ENCODE measurements around the gene ABHD11. TPM values are rescaled to one million over a fixed set of nuclear protein-coding genes. Genes with fewer than 3 reads are reported as not detected.

Gene ABHD11
- total and polyA plus RNA-seq, 8 donors: 11.6 to 112 (median 19.7) TPM

GRCh38 chr7:73699370-73700068 lies 39.1 kb downstream of the ABHD11 start:
- H3K27ac ChIP-seq: no peak overlapping the region
- no peak overlapping the region for H3K4me3 ChIP-seq
- TF ChIP-seq CTCF (IDR thresholded peaks at IDR 0.05): no peak
- no peak for TF ChIP-seq POLR2A (IDR thresholded peaks at IDR 0.05)
- no peak for TF ChIP-seq EP300 (IDR thresholded peaks at IDR 0.05)
- no peak for TF ChIP-seq POLR2AphosphoS5 (IDR thresholded peaks at IDR 0.05)
- H3K27me3 ChIP-seq: no peaks in the 10 kb centered on the region
- peak in 1 of 2 donors; percentile 33 for DNase-seq
- WGBS, 5 donors: 66 to 75% (median 71%) methylated on average over 4 to 15 of the region's 15 CpGs
- intact Hi-C loops (cut with DNase I; ENCODE audit: low total_unique reads): no loop called here
- H3K4me1 ChIP-seq: peaks cover 0 to 14% (median 13%) of the 10 kb centered on the region in 4 donors
- H3K9me3 ChIP-seq: no peaks in the 10 kb centered on the region
- peaks cover 31 to 86% (median 75%) of the 10 kb centered on the region in 4 donors for H3K36me3 ChIP-seq

GRCh38 chr7:73698410-73698809 lies 40.2 kb downstream of the ABHD11 start:
- 84 to 92% (median 89%) methylated on average over 7 of the region's 7 CpGs for WGBS, 5 donors
- TF ChIP-seq POLR2AphosphoS5 (IDR thresholded peaks at IDR 0.05) (no peak), CTCF (IDR thresholded peaks at IDR 0.05) (no peak), POLR2A (IDR thresholded peaks at IDR 0.05) (no peak), EP300 (IDR thresholded peaks at IDR 0.05) (no peak)
- peaks cover 42 to 97% (median 86%) of the 10 kb centered on the region in 4 donors for H3K36me3 ChIP-seq
- H3K4me3 ChIP-seq: no peak overlapping the region
- DNase-seq: no peak
- no peak overlapping the region for H3K27ac ChIP-seq
- no peaks in the 10 kb centered on the region for H3K27me3 ChIP-seq
- intact Hi-C loops (cut with DNase I; ENCODE audit: low total_unique reads): no loop called here
- no peaks in the 10 kb centered on the region for H3K9me3 ChIP-seq
- peaks cover 0 to 3% (median 2%) of the 10 kb centered on the region in 4 donors for H3K4me1 ChIP-seq

GRCh38 chr7:73696372-73696771 lies 42.2 kb downstream of the ABHD11 start:
- Histone ChIP-seq H3K4me1 (no peaks in the 10 kb centered on the region), H3K27ac (no peak overlapping the region), H3K9me3 (no peaks in the 10 kb centered on the region), H3K4me3 (no peak overlapping the region), H3K27me3 (no peaks in the 10 kb centered on the region), H3K36me3 (peaks cover 55 to 98% (median 94%) of the 10 kb centered on the region in 4 donors)
- WGBS, 5 donors: 78 to 92% (median 90%) methylated on average over 4 of the region's 4 CpGs
- intact Hi-C loops (cut with DNase I; ENCODE audit: low total_unique reads): no loop called here
- DNase-seq: no peak
- TF ChIP-seq POLR2AphosphoS5 (IDR thresholded peaks at IDR 0.05) (no peak), POLR2A (IDR thresholded peaks at IDR 0.05) (no peak), EP300 (IDR thresholded peaks at IDR 0.05) (no peak), CTCF (IDR thresholded peaks at IDR 0.05) (no peak)

GRCh38 chr7:73690646-73691045 lies 48.0 kb downstream of the ABHD11 start:
- intact Hi-C loops (cut with DNase I; ENCODE audit: low total_unique reads): no loop called here
- H3K27ac ChIP-seq: no peak overlapping the region
- no peak for DNase-seq
- H3K9me3 ChIP-seq: no peaks in the 10 kb centered on the region
- peaks cover 57 to 97% (median 92%) of the 10 kb centered on the region in 4 donors for H3K36me3 ChIP-seq
- TF ChIP-seq EP300 (IDR thresholded peaks at IDR 0.05) (no peak), POLR2A (IDR thresholded peaks at IDR 0.05) (no peak), POLR2AphosphoS5 (IDR thresholded peaks at IDR 0.05) (no peak), CTCF (IDR thresholded peaks at IDR 0.05) (no peak)
- no peaks in the 10 kb centered on the region for H3K27me3 ChIP-seq
- 84 to 92% (median 87%) methylated on average over 7 of the region's 7 CpGs for WGBS, 5 donors
- H3K4me3 ChIP-seq: no peak overlapping the region
- peaks cover 0 to 3% (median 1%) of the 10 kb centered on the region in 4 donors for H3K4me1 ChIP-seq
